Prostate gland (tissue), 2 donors: ENCODE results near the gene RBFOX1. TPM values are rescaled to one million over a fixed set of nuclear protein-coding genes. Genes with fewer than 3 reads are reported as not detected.
"Not testable (repeated sequence)": the region's sequence is repeated elsewhere in the genome, so short reads cannot be mapped to it uniquely, and the experiment has no call there.

Experiments
- DNase-seq: peaks from one replicate; pipeline ENCODE4 v3.0.0-alpha.2; 2019; ENCODE audit warnings: low spot score
- H3K27ac ChIP-seq, 2 donors: fragments of 200-600 bp; sonication (generic); 2 replicates each; pipeline ENCODE4 v1.5.1; 2017 to 2019
- H3K27me3 ChIP-seq: fragments of 200-600 bp; sonication (generic); replicated peaks from 2 replicates; pipeline ENCODE4 v1.5.1; 2019; ENCODE audit not compliant: insufficient read depth
- H3K36me3 ChIP-seq, 2 donors: fragments of 200-600 bp; sonication (generic); 1 replicate in 1 of 2; 2 replicates in 1 of 2; pipeline versions ENCODE4 v1.5.1 to v1.8.1; 2017 to 2019
- H3K4me1 ChIP-seq: fragments of 200-600 bp; sonication (generic); replicated peaks from 2 replicates; pipeline ENCODE4 v1.5.1; 2019
- H3K4me3 ChIP-seq, 2 donors: fragments of 200-600 bp; sonication (generic); 2 replicates each; pipeline ENCODE4 v1.5.1; 2017 to 2019
- H3K9me3 ChIP-seq: fragments of 200-600 bp; sonication (generic); 2 replicates; pipeline ENCODE4 v1.5.1; 2017
- POLR2A ChIP-seq: fragments of 450-650 bp; IDR thresholded peaks from one replicate; pipeline ENCODE4 v1.6.1; 2016; ENCODE audit warnings: antibody characterized with exemption, mild to moderate bottlenecking
- POLR2AphosphoS5 ChIP-seq: sonication (generic); formaldehyde crosslinking; IDR thresholded peaks from one replicate; pipeline ENCODE4 v1.6.1; 2017; ENCODE audit warnings: antibody characterized with exemption
- WGBS: methylation state at CpG from one replicate; pipeline ENCODE4 v1.1.5; 2018; 5-methylcytosine and 5-hydroxymethylcytosine counted together
- intact Hi-C: fragments of 100-400 bp; cut with DNase I; formaldehyde crosslinking; loops from one replicate; pipeline ENCODE4 v1.14.2; 2022
- total RNA-seq, 2 donors: library from RNA; depleted of rRNA; stranded (reverse); fragments of >200 nt; gene quantifications; one replicate each; pipeline ENCODE4 v1.1.0, GENCODE V29; 2016
- TF ChIP-seq, protein P1 (sequence below), 4 experiments: fragments of 200-600 bp in 2 of 4; fragments of 450-650 bp in 2 of 4; sonication (generic) in 2 of 4; IDR thresholded peaks; 1 replicate in 3 of 4; 2 replicates in 1 of 4; pipeline ENCODE4 v1.5.1; 2016 to 2019; ENCODE audit warnings: antibody characterized with exemption in 4 of 4, mild to moderate bottlenecking in 2 of 4, moderate library complexity in 2 of 4

RBFOX1 gene
- total RNA-seq, 2 donors from 2014 or later: 1.3 to 1.5 TPM

DNA sequence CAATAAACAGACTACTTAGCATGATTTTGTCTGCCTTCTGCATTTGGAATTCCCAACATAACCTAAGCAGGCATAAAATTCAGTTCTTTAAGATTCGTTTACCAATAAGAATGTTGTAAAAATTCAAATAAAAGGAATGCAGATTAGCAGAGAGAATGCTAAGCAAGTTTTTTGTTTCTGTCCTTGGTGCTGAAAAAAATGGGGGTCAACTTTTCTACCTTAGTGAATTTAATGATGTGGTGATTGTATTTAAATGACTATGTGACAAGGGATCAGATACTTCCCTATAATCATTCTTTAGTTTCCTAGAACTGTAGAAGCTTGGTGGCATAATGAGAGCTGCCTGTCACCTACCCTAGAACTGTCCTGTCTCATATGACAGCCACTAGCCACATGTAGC is 159.5 kb downstream of the RBFOX1 start:
- Histone ChIP-seq H3K36me3 (no peaks in the 10 kb centered on the region), H3K27ac (no peak overlapping the region), H3K27me3 (no peaks in the 10 kb centered on the region), H3K4me1 (no peaks in the 10 kb centered on the region), H3K9me3 (no peaks in the 10 kb centered on the region), H3K4me3 (no peak overlapping the region)
- no peak for DNase-seq
- 20% methylated on average over 1 of the region's 1 CpG for WGBS
- TF ChIP-seq, protein P1, sequence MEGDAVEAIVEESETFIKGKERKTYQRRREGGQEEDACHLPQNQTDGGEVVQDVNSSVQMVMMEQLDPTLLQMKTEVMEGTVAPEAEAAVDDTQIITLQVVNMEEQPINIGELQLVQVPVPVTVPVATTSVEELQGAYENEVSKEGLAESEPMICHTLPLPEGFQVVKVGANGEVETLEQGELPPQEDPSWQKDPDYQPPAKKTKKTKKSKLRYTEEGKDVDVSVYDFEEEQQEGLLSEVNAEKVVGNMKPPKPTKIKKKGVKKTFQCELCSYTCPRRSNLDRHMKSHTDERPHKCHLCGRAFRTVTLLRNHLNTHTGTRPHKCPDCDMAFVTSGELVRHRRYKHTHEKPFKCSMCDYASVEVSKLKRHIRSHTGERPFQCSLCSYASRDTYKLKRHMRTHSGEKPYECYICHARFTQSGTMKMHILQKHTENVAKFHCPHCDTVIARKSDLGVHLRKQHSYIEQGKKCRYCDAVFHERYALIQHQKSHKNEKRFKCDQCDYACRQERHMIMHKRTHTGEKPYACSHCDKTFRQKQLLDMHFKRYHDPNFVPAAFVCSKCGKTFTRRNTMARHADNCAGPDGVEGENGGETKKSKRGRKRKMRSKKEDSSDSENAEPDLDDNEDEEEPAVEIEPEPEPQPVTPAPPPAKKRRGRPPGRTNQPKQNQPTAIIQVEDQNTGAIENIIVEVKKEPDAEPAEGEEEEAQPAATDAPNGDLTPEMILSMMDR (IDR thresholded peaks at IDR 0.05): no peak
- TF ChIP-seq POLR2AphosphoS5 (no peak), POLR2A (no peak)
- intact Hi-C loops: no loop called here

- no peaks in the 10 kb centered on the region for H3K27me3 ChIP-seq
- no peak overlapping the region for H3K4me3 ChIP-seq
- 88% methylated on average over 6 of the region's 6 CpGs for WGBS
- H3K9me3 ChIP-seq: no peaks in the 10 kb centered on the region
- no peak for TF ChIP-seq POLR2AphosphoS5
- TF ChIP-seq, protein P1 (IDR thresholded peaks at IDR 0.05): no peak
- no peak for TF ChIP-seq POLR2A
- intact Hi-C loops: no loop called here
- H3K4me1 ChIP-seq: no peaks in the 10 kb centered on the region
- DNase-seq: no peak
- no peaks in the 10 kb centered on the region for H3K36me3 ChIP-seq
- H3K27ac ChIP-seq: no peak overlapping the region
Measured at GRCh38 chr16:7493133-7493532, 160.5 kb downstream of the RBFOX1 start.

GRCh38 chr16:7497691-7498090 is 165.0 kb downstream of the RBFOX1 start:
- WGBS: 85% methylated on average over 4 of the region's 4 CpGs
- TF ChIP-seq, protein P1 (IDR thresholded peaks at IDR 0.05): no peak
- Histone ChIP-seq H3K4me3 (no peak overlapping the region), H3K36me3 (no peaks in the 10 kb centered on the region), H3K4me1 (no peaks in the 10 kb centered on the region), H3K9me3 (no peaks in the 10 kb centered on the region), H3K27me3 (no peaks in the 10 kb centered on the region), H3K27ac (no peak overlapping the region)
- intact Hi-C loops: no loop called here
- DNase-seq: no peak

GRCh38 chr16:7501868-7502267 is 169.2 kb downstream of the RBFOX1 start:
- Histone ChIP-seq H3K4me1 (no peaks in the 10 kb centered on the region), H3K36me3 (no peaks in the 10 kb centered on the region), H3K4me3 (no peak overlapping the region), H3K27me3 (no peaks in the 10 kb centered on the region), H3K9me3 (no peaks in the 10 kb centered on the region), H3K27ac (no peak overlapping the region)
- intact Hi-C loops: no loop called here
- TF ChIP-seq POLR2AphosphoS5: no peak
- no peak for TF ChIP-seq POLR2A
- TF ChIP-seq, protein P1 (IDR thresholded peaks at IDR 0.05): no peak
- DNase-seq: no peak
- 94% methylated on average over 5 of the region's 5 CpGs for WGBS

GRCh38 chr16:7502591-7503157 is 170.0 kb downstream of the RBFOX1 start:
- H3K4me1 ChIP-seq, H3K27ac ChIP-seq, intact Hi-C loops, H3K36me3 ChIP-seq, H3K4me3 ChIP-seq, H3K9me3 ChIP-seq, DNase-seq, H3K27me3 ChIP-seq: not testable (repeated sequence)
- 88% methylated on average over 4 of the region's 4 CpGs for WGBS
